Ishikawa (cell line): ENCODE data around the gene EIF4E3.
A peak's percentile ranks its signal among the peaks of the same experiment; 100 is the strongest.

Source experiments
- CEBPB ChIP-seq: IDR thresholded peaks from 2 replicates; pipeline ENCODE4 v1.6.1; 2012
- EP300 ChIP-seq: IDR thresholded peaks from 2 replicates; pipeline ENCODE4 v1.6.1; 2012; ENCODE audit warnings: borderline replicate concordance
- MAX ChIP-seq: IDR thresholded peaks from 2 replicates; pipeline ENCODE4 v1.6.1; 2012
- NFIC ChIP-seq: IDR thresholded peaks from 2 replicates; pipeline ENCODE4 v1.6.1; 2012
- RAD21 ChIP-seq: IDR thresholded peaks from 2 replicates; pipeline ENCODE4 v1.6.1; 2012; ENCODE audit warnings: low read depth
- REST ChIP-seq: IDR thresholded peaks from 2 replicates; pipeline ENCODE4 v1.6.1; 2012; ENCODE audit warnings: low read depth, mild to moderate bottlenecking
- TCF12 ChIP-seq: IDR thresholded peaks from 2 replicates; pipeline ENCODE4 v1.6.1; 2012; ENCODE audit warnings: low read depth
- YY1 ChIP-seq: IDR thresholded peaks from 2 replicates; pipeline ENCODE4 v1.6.1; 2012; ENCODE audit warnings: low read depth

- no peak for TF ChIP-seq NFIC
- no peak for TF ChIP-seq REST
- no peak for TF ChIP-seq CEBPB
- TF ChIP-seq RAD21: no peak
- peak; percentile 72 for TF ChIP-seq MAX
- peak; percentile 72 for TF ChIP-seq YY1
- TF ChIP-seq TCF12: no peak
- TF ChIP-seq EP300: no peak
These were observed 28.8 kb upstream of the EIF4E3 start, which contains the start of gene GPR27 for GRCh38 chr3:71753701-71754609.
